Astrocyte of the hippocampus (primary cell): ENCODE results near the gene PGLYRP4.

Source experiments
- DNase-seq: peaks from one replicate; pipeline ENCODE4 v3.0.0; 2011; ENCODE audit warnings: low read depth, low spot score

PGLYRP4 gene

GRCh38 chr1:153288634-153289275 lies 59.9 kb downstream of the PGLYRP4 start:
- DNase-seq, result no peak
